ENCODE measurements around the gene CREB3L2.
"Not testable (repeated sequence)": the region's sequence is repeated elsewhere in the genome, so short reads cannot be mapped to it uniquely, and the experiment has no call there.

The CREB3L2 gene

GRCh38 chr7:137928626-137929025 lies 73.3 kb downstream of the CREB3L2 start:
- DNase-seq = no peak

- no peak for DNase-seq
Measured at GRCh38 chr7:137927386-137927785, 74.5 kb downstream of the CREB3L2 start.

GRCh38 chr7:137926206-137926605 lies 75.7 kb downstream of the CREB3L2 start:
- DNase-seq = not testable (repeated sequence)

DNA sequence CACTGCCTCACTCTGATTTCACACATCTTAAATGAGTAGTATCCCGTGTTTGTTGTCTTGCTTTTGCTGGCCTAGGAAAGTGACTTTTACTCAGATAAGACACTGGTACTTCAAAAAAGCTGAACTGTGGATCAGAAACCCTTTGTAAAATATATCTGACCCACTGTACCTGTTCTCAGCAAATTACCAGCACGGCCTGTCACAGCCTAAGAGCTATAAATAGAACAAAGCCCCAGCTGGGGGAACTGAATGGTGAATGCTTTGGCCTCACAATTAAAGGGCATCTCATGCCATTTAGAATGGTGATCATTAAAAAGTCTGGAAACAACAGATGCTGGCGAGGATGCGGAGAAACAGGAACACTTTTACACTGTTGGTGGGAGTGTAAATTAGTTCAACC lies 76.1 kb downstream of the CREB3L2 start:
- DNase-seq = no peak

DNA sequence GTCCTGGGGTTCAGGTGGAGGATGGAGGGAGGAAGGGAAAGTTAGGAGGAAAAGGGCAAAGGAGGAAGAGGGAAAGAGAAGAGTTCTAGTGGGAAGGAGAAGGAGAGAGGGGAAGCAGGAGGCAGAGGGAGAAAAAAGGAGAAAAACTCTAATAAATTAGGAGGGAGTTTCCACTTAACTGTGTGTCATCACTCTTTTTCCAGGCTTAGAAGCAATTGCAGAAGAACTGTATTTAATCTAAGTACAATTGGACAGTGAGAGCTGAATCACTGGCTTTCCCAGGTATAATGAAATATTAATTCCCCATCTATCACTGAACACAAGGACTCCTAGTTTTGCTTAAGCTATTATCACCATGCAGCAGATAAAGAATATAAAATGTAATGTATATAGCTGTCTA lies 76.8 kb downstream of the CREB3L2 start:
- DNase-seq = no peak

DNA sequence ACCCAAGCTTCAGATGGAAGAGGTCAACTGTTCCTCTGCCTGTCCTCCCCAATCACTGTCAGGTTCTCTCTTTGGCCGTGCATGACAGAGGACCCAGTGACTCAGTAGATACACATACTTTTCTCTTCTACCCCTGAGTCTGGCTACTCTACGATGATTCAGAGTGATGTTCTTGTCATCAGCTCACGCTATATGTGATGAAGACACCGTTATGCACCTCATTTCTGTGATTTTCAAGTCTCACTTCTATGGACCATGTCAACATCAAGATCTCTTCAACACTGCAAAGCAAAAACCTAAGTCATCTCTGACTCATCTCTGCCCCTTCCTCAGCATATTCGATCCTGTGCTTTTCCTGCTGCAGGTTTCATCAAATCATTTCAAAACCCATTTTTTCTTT lies 78.5 kb downstream of the CREB3L2 start:
- DNase-seq = no peak

DNA sequence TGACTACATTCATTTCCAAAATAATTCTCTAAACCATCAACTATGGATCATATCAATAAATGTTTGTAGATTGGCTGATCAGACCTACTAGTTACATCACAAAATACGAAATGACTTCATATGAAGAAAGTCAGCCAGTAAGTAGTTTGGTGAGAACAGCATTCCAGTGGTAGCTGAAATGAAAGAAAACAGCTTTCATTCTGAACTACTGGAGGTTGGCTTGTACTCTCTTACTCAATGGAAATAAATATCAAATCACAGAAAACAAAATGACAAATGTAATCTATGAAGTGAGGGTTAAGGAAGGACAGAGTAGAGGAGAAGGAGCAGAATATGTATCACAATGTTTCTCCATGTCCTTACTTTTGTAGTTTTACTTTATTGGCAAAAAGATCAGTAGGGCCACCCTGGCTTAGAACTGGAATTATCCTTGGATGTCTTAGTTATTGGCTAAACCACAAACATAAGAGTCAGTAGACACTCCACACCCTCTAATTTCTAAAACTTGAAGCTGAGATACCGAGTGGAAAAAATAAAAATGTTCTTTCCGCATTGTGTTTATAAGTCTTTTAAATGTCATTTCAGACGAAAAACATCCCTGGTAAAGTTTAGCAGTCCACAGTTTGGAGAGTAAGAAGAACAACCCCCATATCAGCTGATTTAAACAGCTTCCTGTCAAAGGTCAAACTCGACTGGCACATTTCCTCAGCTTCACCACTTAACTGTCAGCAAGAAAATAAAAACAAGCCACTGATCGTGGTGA lies 81.1 kb downstream of the CREB3L2 start:
- no peak for DNase-seq

DNA sequence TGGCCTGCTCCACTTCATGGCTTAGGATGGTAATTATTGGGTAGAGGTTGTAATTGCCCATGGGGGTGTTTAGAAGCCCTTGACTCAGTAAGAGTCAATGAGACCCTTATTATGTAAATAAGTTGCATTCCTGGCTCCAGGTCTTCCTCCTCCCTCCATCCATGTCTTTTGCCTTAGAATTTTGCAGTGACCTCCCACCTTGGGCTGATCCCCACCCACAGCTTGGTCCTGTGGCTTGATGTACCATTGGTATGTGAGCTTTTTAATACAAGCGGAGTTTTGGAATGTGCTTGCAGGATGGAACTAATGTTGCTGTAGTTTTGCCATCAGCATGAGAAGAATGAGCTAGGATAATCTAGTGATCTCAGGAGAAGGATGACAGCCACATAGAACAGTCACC lies 81.9 kb downstream of the CREB3L2 start:
- no peak for DNase-seq

GRCh38 chr7:137916980-137917645 lies 84.8 kb downstream of the CREB3L2 start:
- no peak for DNase-seq

GRCh38 chr7:137916564-137916963 lies 85.3 kb downstream of the CREB3L2 start:
- no peak for DNase-seq

DNA sequence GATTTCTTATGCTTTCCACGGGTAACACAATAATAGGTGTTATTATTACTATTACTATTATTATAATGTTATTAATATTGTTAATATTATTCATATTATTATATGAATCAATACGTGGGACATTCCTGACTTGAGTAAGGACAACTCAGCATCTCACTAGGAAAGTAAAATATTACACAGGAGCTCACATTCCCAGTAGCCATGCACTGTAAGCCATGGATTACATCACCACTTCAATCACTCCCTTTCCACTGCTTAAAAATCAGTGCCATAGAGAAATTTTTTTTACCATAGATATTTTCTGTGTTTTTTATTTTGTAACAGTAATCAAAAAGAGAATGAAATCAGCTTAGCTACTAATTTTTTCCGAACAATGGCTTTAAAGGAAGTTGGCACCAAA lies 86.6 kb downstream of the CREB3L2 start:
- no peak for DNase-seq

GRCh38 chr7:137913985-137914384 lies 87.9 kb downstream of the CREB3L2 start:
- no peak for DNase-seq

DNA sequence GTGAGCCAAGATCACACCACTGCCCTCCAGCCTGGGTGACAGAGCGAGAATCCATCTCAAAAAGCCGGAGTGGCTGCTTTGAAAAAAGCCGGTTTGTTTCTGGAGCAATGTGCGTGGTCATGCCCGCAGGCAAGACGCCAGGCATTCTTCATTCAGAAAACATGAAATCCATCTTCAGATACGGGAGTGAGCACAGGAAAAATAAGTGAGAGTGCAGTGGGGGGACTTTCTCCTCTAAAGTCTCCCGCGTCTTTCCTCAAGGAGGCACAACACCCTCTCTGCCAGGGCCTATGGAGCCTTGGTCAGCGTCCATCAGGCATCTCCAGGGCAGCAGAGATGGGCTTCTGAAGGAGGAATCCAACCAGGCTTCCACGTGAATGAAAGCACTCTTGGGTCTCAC lies 92.8 kb downstream of the CREB3L2 start:
- no peak for DNase-seq

DNA sequence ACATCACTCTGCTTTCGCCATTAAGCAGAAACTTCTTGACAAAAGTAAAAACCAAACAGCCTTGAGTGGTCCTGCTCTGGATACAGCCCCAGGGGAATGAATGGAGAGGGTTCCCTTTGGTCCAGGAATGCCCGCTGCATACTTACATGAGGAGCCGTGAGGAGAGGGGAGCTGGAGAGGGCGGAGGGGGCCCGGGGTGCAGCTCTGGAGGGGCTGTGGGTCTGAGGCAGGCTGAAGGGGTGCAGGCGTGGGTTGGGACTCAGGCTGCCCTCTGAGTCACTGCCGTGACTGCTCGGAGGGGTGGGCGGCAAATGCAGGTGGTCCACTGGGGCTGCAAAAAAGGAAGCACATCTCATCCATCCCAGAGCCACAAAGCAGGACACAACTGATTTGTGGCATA lies 93.8 kb downstream of the CREB3L2 start:
- DNase-seq = no peak

DNA sequence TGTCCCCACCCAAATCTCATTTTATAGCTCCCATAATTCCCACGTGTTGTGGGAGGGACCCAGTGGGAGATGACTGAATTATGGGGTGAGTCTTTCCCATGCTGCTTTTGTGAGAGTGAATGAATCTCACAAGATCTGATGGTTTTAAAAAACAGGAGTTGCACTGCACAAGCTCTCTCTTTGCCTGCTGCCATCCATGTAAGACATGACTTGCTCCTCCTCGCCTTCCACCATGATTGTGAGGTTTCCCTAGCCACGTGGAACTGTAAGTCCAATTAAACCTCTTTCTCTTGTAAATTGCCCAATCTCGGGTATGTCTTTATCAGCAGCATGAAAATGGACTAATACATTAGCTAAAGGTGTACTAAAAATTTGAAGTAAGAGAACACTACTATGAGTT lies 95.2 kb downstream of the CREB3L2 start:
- not testable (repeated sequence) for DNase-seq

DNA sequence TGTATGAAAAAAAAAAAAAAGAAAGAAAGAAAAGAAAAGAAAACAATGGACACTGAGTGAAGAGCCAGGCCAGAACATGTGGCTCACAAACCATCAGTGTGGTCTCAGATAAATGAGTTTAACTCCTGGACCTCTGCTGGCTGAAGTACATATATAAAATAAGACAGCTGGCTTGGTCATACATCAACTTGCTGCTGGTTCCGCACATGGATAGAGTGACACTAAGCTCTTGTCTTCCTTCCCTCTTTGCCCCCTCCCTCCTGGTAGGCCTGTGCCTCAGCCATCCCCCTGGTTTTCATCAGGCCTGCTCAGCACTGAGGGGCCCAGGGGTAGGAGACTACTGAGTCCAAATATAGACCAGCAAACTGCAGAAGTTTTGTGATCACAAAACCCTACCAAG lies 97.1 kb downstream of the CREB3L2 start:
- DNase-seq = no peak

DNA sequence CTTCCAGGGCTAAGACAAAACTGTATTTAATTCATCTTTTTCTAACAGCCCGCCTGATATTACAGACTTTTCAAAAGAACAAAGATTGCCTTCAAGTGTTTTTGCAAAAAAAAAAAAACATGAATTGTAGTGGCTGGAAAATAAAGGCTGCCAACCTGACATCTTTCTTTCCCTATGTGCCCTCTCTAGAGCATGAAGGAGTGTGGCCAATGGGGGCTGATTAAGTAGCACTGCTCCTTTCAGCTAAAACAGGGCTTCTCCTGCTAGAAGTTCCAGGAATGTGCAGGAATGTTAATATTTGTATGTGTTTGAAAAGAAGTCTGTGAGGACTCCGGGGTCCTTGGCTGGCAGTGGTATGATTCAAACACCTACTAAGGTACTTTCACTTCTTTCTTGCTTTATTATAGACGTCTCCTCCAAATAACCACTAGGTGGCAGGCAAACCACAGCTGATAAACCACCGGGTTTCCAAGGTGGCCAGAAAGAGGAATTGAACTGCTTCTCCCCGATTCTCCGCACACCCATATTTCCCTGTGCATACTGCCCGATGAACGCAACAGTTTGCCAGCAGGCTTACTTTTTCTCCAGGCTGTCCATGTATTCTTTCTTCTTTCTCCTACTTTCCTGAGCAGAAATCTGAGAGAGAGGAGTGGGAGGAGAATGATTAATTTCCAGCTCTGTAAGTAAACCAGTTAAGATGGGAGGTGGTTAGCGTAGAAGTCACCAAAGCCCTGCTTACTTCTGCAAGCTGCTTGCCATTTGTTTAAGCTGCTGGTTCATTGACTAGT lies 98.3 kb downstream of the CREB3L2 start:
- peak; percentile 36 for DNase-seq

DNA sequence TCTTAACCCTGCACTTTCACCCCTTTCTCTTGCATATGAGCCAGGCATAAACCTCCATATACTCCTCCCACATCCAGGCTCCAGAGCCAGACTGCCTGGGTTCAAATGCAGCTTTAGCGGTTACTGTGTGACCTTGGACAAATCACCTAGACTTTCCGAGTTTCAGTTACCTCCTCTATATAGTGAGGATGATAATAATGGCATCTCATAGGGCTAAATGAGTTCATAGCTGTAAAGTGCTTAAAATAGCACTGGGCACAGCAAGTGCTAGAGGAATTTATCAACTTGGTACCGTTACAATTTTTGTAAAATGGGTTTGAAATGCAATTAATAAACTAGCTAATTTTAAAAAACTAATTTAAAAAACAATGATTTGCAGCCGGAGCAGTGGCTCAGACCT lies 101.7 kb downstream of the CREB3L2 start:
- no peak for DNase-seq

DNA sequence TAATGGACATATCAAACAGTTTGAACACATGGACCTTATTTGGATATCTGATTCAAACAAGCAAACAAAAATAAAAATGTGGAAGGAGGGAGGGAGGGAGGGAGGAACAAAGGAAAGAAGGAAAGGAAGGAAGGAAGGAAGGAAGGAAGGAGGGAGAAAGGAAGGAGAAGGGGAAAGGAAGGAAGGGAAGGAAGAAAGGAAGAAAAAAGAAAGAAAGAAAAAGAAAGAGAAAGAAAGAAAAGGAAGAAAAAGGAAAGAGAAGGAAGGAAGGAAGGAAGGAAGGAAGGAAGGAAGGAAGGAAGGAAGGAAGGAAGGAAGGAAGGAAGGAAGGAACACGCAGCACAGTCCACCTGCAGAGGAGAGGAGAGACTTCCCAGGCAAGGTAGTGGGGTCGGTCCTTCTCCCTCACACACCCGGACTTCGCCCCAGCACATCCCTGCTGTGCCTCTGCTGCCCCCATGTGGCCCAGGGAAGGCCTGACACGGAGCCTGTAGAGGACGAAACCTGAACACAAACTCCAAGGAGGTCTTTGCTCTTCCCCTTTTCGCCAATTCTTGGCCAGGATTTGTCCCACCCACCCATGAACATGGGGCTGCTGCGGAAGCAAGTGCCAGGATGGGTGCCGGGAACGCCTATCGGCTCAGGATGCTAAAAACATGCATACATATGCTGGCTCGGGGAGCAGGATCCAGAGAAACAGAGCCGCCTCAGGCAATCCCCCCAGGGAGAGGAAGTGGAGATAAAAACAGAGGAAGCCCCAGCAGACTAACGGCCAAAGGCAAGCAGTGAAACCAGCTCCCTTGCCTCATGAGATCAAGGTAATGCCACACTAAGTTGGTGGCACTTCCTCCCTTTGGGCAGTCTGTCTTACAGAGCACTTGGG lies 102.8 kb downstream of the CREB3L2 start:
- DNase-seq = peak; percentile 6

DNA sequence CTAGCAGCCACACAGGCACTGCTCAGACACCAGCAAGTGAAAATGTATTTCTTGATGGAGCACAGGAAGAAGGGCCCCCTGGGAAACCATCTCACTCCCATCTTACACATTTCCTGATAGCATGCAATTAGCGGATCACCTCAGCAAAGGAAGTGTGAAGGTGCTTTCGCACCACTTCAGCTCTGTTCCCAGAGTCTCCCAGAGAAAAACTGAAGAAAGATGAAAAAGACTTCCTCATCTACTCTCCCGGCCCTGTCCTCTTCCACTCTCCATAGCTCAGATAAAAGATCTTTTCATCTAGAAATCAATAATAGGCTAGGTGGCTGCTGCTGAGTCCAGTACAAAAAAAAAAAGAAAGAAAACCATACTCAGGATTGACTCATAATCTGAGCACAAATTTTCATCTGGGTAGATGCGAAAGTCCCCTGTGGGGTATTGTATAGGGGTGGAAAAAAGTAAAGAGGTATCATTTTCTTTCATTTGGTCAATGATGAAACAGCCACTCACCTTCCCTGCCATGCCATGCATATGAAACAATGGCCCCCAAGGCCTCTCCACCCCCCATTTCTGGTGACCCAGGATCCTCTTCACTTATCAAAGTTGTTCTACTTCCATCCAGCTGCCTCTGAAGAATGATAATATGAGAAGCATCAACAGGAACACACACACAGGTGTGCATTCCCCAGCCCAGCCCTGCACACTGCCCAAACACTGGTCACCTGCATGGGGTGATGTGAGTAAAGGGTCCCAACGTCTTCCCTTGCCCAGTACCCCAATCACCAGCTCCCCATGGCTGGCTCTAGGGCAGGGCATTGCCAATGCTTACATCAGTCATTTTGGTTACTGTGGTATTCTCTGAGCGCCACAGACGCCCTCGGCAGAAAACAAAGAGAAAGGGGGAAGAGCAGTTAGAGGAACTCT lies 106.3 kb downstream of the CREB3L2 start:
- no peak for DNase-seq

GRCh38 chr7:137893143-137893742 lies 108.6 kb downstream of the CREB3L2 start:
- DNase-seq = no peak

All from DMS153 (cell line).